AG09319 (cell line): ENCODE measurements around the gene LAMB4.

Experiments used
- DNase-seq: peaks from one replicate; pipeline ENCODE4 v3.0.0-alpha.2; 2010; ENCODE audit warnings: low read depth; ENCODE audit errors: extremely low read depth
- TF ChIP-seq, protein P1 (sequence below): IDR thresholded peaks from 2 replicates; pipeline ENCODE4 v1.5.1; 2011; ENCODE audit warnings: low read depth, mild to moderate bottlenecking, inconsistent platforms, low read length, moderate library complexity

LAMB4 gene

GRCh38 chr7:108130261-108130660 is at the start of gene LAMB4:
TSS of gene LAMB4 (minus strand) at chr7:108130361. CDS start at chr7:108123164, 7,197 bp downstream.
- no peak for DNase-seq
- TF ChIP-seq, protein P1, sequence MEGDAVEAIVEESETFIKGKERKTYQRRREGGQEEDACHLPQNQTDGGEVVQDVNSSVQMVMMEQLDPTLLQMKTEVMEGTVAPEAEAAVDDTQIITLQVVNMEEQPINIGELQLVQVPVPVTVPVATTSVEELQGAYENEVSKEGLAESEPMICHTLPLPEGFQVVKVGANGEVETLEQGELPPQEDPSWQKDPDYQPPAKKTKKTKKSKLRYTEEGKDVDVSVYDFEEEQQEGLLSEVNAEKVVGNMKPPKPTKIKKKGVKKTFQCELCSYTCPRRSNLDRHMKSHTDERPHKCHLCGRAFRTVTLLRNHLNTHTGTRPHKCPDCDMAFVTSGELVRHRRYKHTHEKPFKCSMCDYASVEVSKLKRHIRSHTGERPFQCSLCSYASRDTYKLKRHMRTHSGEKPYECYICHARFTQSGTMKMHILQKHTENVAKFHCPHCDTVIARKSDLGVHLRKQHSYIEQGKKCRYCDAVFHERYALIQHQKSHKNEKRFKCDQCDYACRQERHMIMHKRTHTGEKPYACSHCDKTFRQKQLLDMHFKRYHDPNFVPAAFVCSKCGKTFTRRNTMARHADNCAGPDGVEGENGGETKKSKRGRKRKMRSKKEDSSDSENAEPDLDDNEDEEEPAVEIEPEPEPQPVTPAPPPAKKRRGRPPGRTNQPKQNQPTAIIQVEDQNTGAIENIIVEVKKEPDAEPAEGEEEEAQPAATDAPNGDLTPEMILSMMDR = no peak

DNA sequence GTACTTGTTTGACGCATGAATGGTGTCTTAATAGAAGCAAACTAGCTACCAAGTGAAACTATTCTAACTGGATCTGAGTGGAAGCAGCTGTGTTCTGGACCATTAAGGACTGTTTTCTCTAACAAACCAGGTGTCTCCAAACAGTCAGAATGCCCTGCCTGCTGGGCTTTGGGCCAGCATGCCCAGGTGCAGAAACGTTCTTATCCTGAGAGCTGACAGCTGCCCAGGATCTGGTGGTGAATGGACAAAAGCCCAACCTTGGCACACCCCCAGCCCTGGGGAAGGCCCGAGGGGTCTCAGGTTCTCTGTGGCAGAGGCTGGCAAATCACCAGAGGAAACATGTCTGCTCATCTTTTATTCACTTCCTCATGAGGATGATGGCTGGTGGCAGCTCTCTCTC is 48.2 kb upstream of the LAMB4 start:
- TF ChIP-seq, protein P1 = no peak
- no peak for DNase-seq

- TF ChIP-seq, protein P1 = no peak
Observed at GRCh38 chr7:108171164-108171563, 41.0 kb upstream of the LAMB4 start.

GRCh38 chr7:108170251-108170650 is 40.1 kb upstream of the LAMB4 start:
- TF ChIP-seq, protein P1 = no peak
- no peak for DNase-seq

More at GRCh38 chr7:108171164-108171563, 41.0 kb upstream of the LAMB4 start:
- no peak for DNase-seq

GRCh38 chr7:108167460-108167859 is 37.3 kb upstream of the LAMB4 start:
- no peak for DNase-seq
- TF ChIP-seq, protein P1 = no peak

DNA sequence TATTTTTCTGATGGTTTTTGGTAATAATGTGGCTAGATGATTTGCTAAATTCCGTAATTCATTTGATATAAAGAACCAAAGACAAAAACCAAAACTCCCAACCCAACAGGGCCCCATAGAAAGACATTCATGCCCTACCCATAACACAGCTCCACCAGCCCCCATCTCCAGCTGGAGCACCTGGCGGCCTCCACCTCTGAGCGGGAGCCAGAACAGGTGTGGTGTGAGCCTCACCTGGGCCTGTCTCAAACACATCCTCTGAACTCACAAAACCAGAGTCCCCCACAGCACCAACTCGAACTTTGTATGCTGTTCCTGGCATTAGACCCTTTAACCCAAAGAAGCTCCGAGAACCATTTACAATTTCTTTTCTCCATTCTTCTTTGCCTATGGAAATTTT is 36.5 kb upstream of the LAMB4 start:
- TF ChIP-seq, protein P1 = no peak
- DNase-seq = no peak

- TF ChIP-seq, protein P1 = no peak
- no peak for DNase-seq
Observed at GRCh38 chr7:108165723-108166122, 35.6 kb upstream of the LAMB4 start.
